AG08395 (cell line): ENCODE data around the gene FBXO41.

Experiments used
- DNase-seq: peaks from one replicate; pipeline ENCODE4 v3.0.0; 2012; ENCODE audit warnings: mixed read lengths, low spot score

The FBXO41 gene

GRCh38 chr2:73284296-73285158 lies at the start of gene FBXO41:
Gene FBXO41, minus strand, starts transcription at chr2:73284478. Its CDS starts 14,848 bp downstream, at chr2:73269630.
- DNase-seq, result peak; percentile 47

- no peak for DNase-seq
These were observed 49.8 kb upstream of the FBXO41 start for GRCh38 chr2:73334045-73334444.

- DNase-seq, result no peak
These were observed 49.3 kb upstream of the FBXO41 start for GRCh38 chr2:73333564-73333963.

GRCh38 chr2:73324126-73324725 lies 39.9 kb upstream of the FBXO41 start:
- no peak for DNase-seq

GRCh38 chr2:73323551-73323950 lies 39.3 kb upstream of the FBXO41 start:
- no peak for DNase-seq

GRCh38 chr2:73314441-73314840 lies 30.2 kb upstream of the FBXO41 start:
- no peak for DNase-seq

GRCh38 chr2:73307720-73308119 lies 23.4 kb upstream of the FBXO41 start:
- DNase-seq, result no peak

- no peak for DNase-seq
These were observed 17.4 kb upstream of the FBXO41 start for GRCh38 chr2:73301636-73302035.

GRCh38 chr2:73300926-73301325 lies 16.6 kb upstream of the FBXO41 start:
- DNase-seq, result no peak

GRCh38 chr2:73297586-73297985 lies 13.3 kb upstream of the FBXO41 start:
- no peak for DNase-seq

- no peak for DNase-seq
These were observed 12.9 kb upstream of the FBXO41 start for GRCh38 chr2:73297151-73297559.

GRCh38 chr2:73295751-73296400 lies 11.6 kb upstream of the FBXO41 start:
- DNase-seq, result no peak

GRCh38 chr2:73294239-73294638 lies 10.0 kb upstream of the FBXO41 start:
- no peak for DNase-seq

GRCh38 chr2:73293534-73294171 lies 9.4 kb upstream of the FBXO41 start, which contains the start of gene EGR4:
Gene EGR4, minus strand, starts transcription at chr2:73293548. Its CDS starts 231 bp downstream, at chr2:73293317.
- peak; percentile 79 for DNase-seq

GRCh38 chr2:73292906-73293533 lies 8.7 kb upstream of the FBXO41 start:
- no peak for DNase-seq

- DNase-seq, result no peak
These were observed 8.1 kb upstream of the FBXO41 start for GRCh38 chr2:73292316-73292905.

GRCh38 chr2:73291461-73292315 lies 7.4 kb upstream of the FBXO41 start:
- DNase-seq, result no peak

GRCh38 chr2:73291093-73291460 lies 6.8 kb upstream of the FBXO41 start:
- peak; percentile 76 for DNase-seq

GRCh38 chr2:73290049-73290839 lies 6.0 kb upstream of the FBXO41 start:
- DNase-seq, result no peak

GRCh38 chr2:73289304-73289703 lies 5.0 kb upstream of the FBXO41 start:
- no peak for DNase-seq
